ENCODE measurements around the gene FOXP3. TPM values are rescaled to one million over a fixed set of nuclear protein-coding genes. Genes with fewer than 3 reads are reported as not detected.

FOXP3 gene
- total RNA-seq, 1 experiment from 2014 or later: 0.68 TPM

DNA sequence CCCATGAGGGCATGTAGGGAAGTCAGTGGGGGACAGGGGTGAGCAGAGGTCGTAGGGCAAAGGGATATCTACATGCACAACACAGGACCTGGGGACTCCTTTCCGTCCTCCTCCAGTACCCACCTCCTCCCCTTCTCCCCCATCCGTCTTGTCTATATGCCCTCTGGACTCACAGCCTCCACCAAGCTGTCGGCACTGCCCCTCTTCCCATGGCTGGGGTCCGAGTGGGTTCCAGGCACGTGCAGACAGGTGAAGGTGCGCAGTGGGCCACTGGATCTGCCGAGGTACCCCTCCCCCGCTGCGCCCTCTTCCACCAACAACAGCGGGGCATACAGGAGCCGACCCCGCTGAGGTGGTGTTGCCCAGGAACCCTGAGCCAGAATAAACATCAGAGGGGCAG, 59.1 kb downstream of the FOXP3 start:
- Histone ChIP-seq H3K9me3 (ENCODE audit: control insufficient read depth, low read depth, low read length) (peaks cover 17% of the 10 kb centered on the region), H3K4ac (ENCODE audit: low read depth, low read length) (no peak overlapping the region), H3K56ac (ENCODE audit: insufficient read length, low read depth, low read length) (no peak overlapping the region), H3K23me2 (ENCODE audit: insufficient read length, low read depth, low read length, poor library complexity, severe bottlenecking) (no peaks in the 10 kb centered on the region), H3K18ac (ENCODE audit: insufficient read length, low read depth, low read length) (no peak overlapping the region), H2BK15ac (ENCODE audit: low read depth, low read length) (no peak overlapping the region), H2AFZ (ENCODE audit: low read length) (no peak overlapping the region), H3K27me3 (ENCODE audit: insufficient read depth, low read length) (no peaks in the 10 kb centered on the region), H3K4me2 (ENCODE audit: insufficient read depth, insufficient read length, low read length) (no peak overlapping the region), H2BK12ac (ENCODE audit: insufficient read length, low read depth, low read length) (no peak overlapping the region), H4K5ac (ENCODE audit: insufficient read length, low read depth, low read length) (no peak overlapping the region), H3K4me1 (ENCODE audit: insufficient read depth, low read length) (no peaks in the 10 kb centered on the region), H3K23ac (ENCODE audit: insufficient read length, low read depth, low read length) (no peak overlapping the region), H2AK5ac (ENCODE audit: insufficient read length, low read length) (no peak overlapping the region), H3K9ac (ENCODE audit: extremely low read depth, insufficient read length, low read length) (no peak overlapping the region), H3K79me1 (ENCODE audit: insufficient read depth, low read depth, low read length, poor library complexity, severe bottlenecking) (no peaks in the 10 kb centered on the region), H2BK5ac (ENCODE audit: insufficient read length, low read length) (no peak overlapping the region), H4K91ac (ENCODE audit: insufficient read length, low read depth, low read length) (no peak overlapping the region), H3T11ph (ENCODE audit: low read length) (no peak overlapping the region), H4K20me1 (ENCODE audit: control insufficient read depth, insufficient read depth, insufficient read length) (no peaks in the 10 kb centered on the region), H3K79me2 (ENCODE audit: insufficient read depth, low read length) (no peaks in the 10 kb centered on the region), H2BK120ac (ENCODE audit: low read depth, low read length, poor library complexity, severe bottlenecking) (no peak overlapping the region), H3K27ac (ENCODE audit: insufficient read length, low read depth, low read length) (no peak overlapping the region), H3K14ac (ENCODE audit: insufficient read depth, low read length) (no peak overlapping the region; the same call in 1 of the 2 replicates), H2BK20ac (ENCODE audit: low read depth, low read length, poor library complexity, severe bottlenecking) (no peak overlapping the region), H4K8ac (replicated peaks; ENCODE audit: insufficient read length, low read depth, low read length) (no peak overlapping the region)
- WGBS (ENCODE audit: extremely low coverage, insufficient read length, low lambda C conversion rate): no CpG with 5 or more reads among the region's 13 CpGs
- no peak for DNase-seq
- peaks cover 57 to 79% of the 10 kb centered on the region in 2 experiments for H3K9me3 Mint-ChIP-seq
- H3K4me1 Mint-ChIP-seq: peaks cover 3 to 21% of the 10 kb centered on the region in 2 experiments; a peak in 3 of 4 replicates
- peaks cover 2% of the 10 kb centered on the region for H3K27me3 Mint-ChIP-seq (ENCODE audit: low read depth)
- H3K27ac Mint-ChIP-seq: no peak overlapping the region
- H3K4me3 Mint-ChIP-seq: no peak overlapping the region
- peaks cover 0 to 6% (median 0%) of the 10 kb centered on the region in 3 experiments; a peak in 2 of 7 replicates for H3K36me3 Mint-ChIP-seq (ENCODE audit: insufficient read depth in 1 of 3, low read depth in 3 of 3)
- TF ChIP-seq, protein P1, sequence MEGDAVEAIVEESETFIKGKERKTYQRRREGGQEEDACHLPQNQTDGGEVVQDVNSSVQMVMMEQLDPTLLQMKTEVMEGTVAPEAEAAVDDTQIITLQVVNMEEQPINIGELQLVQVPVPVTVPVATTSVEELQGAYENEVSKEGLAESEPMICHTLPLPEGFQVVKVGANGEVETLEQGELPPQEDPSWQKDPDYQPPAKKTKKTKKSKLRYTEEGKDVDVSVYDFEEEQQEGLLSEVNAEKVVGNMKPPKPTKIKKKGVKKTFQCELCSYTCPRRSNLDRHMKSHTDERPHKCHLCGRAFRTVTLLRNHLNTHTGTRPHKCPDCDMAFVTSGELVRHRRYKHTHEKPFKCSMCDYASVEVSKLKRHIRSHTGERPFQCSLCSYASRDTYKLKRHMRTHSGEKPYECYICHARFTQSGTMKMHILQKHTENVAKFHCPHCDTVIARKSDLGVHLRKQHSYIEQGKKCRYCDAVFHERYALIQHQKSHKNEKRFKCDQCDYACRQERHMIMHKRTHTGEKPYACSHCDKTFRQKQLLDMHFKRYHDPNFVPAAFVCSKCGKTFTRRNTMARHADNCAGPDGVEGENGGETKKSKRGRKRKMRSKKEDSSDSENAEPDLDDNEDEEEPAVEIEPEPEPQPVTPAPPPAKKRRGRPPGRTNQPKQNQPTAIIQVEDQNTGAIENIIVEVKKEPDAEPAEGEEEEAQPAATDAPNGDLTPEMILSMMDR (conservative IDR thresholded peaks at IDR 0.05): no peak
